ENCODE measurements around the gene RPS3A.

The RPS3A gene

DNA sequence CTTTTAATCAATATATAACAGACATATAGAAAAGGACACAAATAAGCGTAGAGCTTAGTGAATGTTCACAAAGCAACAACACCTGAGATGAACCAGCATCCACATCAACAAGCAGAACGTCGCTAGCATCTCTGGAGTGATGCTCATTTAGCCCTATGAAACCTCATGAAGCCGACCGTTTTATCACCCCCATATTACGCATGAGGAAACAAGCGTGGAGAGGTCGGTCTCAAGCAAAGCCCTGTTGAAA, 524 bp upstream of the RPS3A start:
- no peak for DNase-seq (ENCODE audit: low read depth in 2 of 2)
- TF ChIP-seq, protein P1, sequence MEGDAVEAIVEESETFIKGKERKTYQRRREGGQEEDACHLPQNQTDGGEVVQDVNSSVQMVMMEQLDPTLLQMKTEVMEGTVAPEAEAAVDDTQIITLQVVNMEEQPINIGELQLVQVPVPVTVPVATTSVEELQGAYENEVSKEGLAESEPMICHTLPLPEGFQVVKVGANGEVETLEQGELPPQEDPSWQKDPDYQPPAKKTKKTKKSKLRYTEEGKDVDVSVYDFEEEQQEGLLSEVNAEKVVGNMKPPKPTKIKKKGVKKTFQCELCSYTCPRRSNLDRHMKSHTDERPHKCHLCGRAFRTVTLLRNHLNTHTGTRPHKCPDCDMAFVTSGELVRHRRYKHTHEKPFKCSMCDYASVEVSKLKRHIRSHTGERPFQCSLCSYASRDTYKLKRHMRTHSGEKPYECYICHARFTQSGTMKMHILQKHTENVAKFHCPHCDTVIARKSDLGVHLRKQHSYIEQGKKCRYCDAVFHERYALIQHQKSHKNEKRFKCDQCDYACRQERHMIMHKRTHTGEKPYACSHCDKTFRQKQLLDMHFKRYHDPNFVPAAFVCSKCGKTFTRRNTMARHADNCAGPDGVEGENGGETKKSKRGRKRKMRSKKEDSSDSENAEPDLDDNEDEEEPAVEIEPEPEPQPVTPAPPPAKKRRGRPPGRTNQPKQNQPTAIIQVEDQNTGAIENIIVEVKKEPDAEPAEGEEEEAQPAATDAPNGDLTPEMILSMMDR (IDR thresholded peaks at IDR 0.05; ENCODE audit: low read depth, low read length): no peak
- peak overlapping the region in 1 of 2 donors; percentile 87 for H3K4me3 ChIP-seq (replicated peaks in 1 of 2; ENCODE audit: low read depth in 2 of 2, low read length in 2 of 2)

DNA sequence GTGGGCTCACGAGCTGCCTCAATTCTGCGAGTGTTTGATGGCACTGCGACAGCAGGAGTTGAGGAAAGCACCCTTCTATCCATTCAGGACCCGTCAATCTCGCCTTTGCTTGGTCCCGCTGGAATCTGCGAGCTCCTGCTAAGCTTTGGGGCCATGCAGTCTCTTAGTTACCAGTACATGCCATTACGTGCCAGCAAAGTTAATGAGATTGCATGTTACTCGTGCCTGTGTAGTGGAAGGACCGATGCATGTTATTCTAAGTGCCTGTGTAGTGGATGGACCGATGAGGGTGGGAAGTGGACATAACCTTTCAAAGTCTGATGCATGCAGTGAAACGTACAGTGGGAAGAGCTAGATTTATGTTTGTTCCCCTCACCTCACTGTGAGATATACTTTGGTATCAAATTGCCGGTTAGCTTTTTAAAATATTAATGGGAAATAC, 569 bp downstream of the RPS3A start:
- TF ChIP-seq, protein P1 (IDR thresholded peaks at IDR 0.05; ENCODE audit: low read depth, low read length): no peak
- DNase-seq (ENCODE audit: low read depth in 2 of 2): peak; percentile 47 to 49
- peak overlapping the region; percentile 82 to 87 for H3K4me3 ChIP-seq (replicated peaks in 1 of 2; ENCODE audit: low read depth in 2 of 2, low read length in 2 of 2)

DNA sequence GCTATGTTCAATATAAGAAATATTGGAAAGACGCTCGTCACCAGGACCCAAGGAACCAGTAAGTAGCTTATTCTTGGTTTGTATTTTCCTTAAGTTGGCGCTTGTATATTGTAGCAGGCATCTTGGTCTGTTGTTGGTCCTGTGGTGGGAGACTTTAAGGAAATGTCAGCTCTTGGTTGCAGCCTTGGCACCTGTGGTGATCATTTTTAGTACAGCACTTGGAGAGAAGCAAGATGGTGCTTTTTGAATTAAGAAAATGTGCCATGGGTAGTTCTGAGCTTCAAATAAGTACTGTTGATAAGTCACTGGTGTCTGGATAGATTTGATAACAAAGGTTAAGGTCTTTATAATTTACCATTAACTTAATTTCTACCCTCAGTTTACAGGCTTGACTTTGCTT, 1.1 kb downstream of the RPS3A start:
- TF ChIP-seq, protein P1 (IDR thresholded peaks at IDR 0.05; ENCODE audit: low read depth, low read length): no peak
- no peak for DNase-seq (ENCODE audit: low read depth in 2 of 2)
- peak overlapping the region; percentile 82 to 87 for H3K4me3 ChIP-seq (replicated peaks in 1 of 2; ENCODE audit: low read depth in 2 of 2, low read length in 2 of 2)

DNA sequence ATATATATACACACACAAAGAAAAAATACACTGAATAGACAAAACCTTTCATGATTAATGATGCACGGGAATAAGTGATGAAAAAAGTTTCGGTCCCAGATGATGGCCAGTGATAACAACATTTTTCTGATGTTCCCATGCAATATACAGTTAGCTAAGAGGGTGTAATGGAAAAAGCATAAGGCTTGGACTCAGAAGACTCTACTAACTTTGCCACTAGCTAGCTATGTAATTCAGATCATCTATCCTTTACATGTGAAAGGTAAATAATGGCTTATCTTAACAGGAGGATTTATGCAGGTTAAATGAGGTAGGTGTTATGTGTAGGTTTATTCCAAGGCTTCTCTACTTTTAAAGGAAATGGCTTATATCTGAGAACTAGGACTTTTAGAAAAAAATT, 4.3 kb downstream of the RPS3A start:
- no peak for DNase-seq (ENCODE audit: low read depth in 2 of 2)
- no peak overlapping the region for H3K4me3 ChIP-seq (replicated peaks in 1 of 2; ENCODE audit: low read depth in 2 of 2, low read length in 2 of 2)
- TF ChIP-seq, protein P1 (IDR thresholded peaks at IDR 0.05; ENCODE audit: low read depth, low read length): no peak

DNA sequence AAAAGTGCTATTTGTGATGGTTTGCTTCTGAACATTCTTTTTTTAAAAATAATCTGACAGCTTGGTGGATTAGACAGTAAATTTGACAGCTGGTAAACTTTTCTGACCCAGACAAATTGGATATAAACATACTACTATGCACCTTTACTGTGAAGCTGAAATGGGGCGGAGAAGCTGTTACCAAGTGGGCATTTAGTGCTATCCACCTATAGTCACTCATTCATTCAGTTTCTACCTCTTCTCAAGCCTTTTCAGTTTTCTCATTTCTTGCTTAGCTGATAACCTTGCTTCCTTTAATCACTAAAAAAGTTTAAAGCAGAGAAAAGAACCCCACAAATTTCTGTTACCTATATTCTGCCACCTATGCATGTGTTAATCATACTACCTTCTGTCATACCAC, 5.2 kb downstream of the RPS3A start:
- no peak overlapping the region for H3K4me3 ChIP-seq (replicated peaks in 1 of 2; ENCODE audit: low read depth in 2 of 2, low read length in 2 of 2)
- TF ChIP-seq, protein P1 (IDR thresholded peaks at IDR 0.05; ENCODE audit: low read depth, low read length): no peak
- no peak for DNase-seq (ENCODE audit: low read depth in 2 of 2)

DNA sequence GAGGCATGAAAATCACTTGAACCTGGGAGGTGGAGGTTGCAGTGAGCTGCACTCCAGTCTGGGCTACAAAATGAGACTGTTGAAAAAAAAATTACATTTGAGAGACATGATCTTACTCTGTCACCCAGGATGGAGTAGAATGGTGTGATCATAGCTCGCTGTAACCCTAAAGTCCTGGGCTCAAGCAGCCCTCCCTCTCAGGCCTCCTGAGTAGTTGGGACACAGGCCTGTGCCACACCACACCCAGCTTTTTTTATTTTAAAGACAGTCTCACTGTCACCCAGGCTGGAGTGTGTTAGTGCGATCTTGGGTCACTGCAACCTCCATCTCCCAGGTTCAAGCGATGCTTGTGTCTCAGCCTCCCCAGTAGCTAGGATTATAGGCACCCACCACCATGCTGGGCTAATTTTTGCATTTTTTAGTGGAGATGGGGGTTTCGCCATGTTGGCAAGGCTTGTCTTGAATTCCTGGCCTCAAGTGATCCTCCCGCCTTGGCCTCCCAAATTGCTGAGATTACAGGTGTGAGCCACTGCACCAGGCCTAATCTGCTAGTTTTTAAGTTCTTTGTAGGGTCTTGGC, 6.1 kb downstream of the RPS3A start:
- DNase-seq (ENCODE audit: low read depth in 2 of 2): no peak
- H3K4me3 ChIP-seq (replicated peaks in 1 of 2; ENCODE audit: low read depth in 2 of 2, low read length in 2 of 2): no peak overlapping the region
- TF ChIP-seq, protein P1 (IDR thresholded peaks at IDR 0.05; ENCODE audit: low read depth, low read length): no peak

DNA sequence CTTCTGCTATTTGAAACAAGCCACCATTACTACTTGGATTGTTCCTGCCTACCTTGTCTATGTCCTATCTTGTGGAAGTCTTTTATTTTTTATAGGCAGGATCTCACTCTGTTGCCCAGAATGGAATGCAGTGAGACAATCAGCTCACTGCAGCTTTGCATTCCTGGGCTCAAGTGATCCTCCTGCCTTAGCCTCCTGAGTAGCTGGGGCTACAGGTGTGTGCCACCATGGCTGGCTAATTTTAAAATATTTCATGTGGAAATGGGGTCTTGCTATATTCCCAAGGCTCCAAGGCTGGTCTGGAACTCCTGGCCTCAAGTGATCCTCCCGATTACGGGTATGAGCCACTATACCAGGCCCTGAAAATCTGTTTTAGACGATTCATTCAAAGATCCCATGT, 7.6 kb downstream of the RPS3A start:
- DNase-seq (ENCODE audit: low read depth in 2 of 2): no peak
- no peak overlapping the region for H3K4me3 ChIP-seq (replicated peaks in 1 of 2; ENCODE audit: low read depth in 2 of 2, low read length in 2 of 2)
- TF ChIP-seq, protein P1 (IDR thresholded peaks at IDR 0.05; ENCODE audit: low read depth, low read length): no peak
